PC-3 (cell line): Measurements from ENCODE around the gene VPS37D.

Source experiments
- CTCF ChIP-seq: fragments of 300-600 bp; sonication (generic); conservative IDR thresholded peaks from 2 replicates; pipeline ENCODE4 v1.5.1; 2017; ENCODE audit warnings: antibody characterized with exemption, low read depth, mild to moderate bottlenecking, low read length
- EZH2phosphoT487 ChIP-seq: fragments of 300-600 bp; sonication (generic); IDR thresholded peaks from 2 replicates; pipeline ENCODE4 v1.6.1; 2018; ENCODE audit warnings: mild to moderate bottlenecking, antibody characterized with exemption, low read length, borderline replicate concordance

- TF ChIP-seq CTCF (no peak), EZH2phosphoT487 (no peak)
Observed at GRCh38 chr7:73707045-73707631, 39.5 kb downstream of the VPS37D start.
